HepG2 (cell line): ENCODE data around the gene ZDHHC7. TPM values are rescaled to one million over a fixed set of nuclear protein-coding genes. Genes with fewer than 3 reads are reported as not detected.

Experiments used
- ATAC-seq: fragments of 200-7000 bp; cut with Tn5 transposase; 3 replicates; pipeline ENCODE4 v1.9.1; 2020; ENCODE audit warnings: mild to moderate bottlenecking, moderate library complexity
- BruUV-seq: library from RNA; stranded (reverse); fragments of 400-500 nt; replicated peaks from 2 replicates; lab custom pipeline; 2021; lab: Mats Ljungman, UMichigan
- CTCF ChIA-PET: fragments of 300-600 bp; formaldehyde crosslinking; extraction: SDS; loops from one replicate; lab custom pipeline; 2021; ENCODE audit warnings: low total read pairs, inconsistent platforms, low intra/inter-chr PET ratio; lab: Yijun Ruan, JAX
- POLR2A ChIA-PET: fragments of 350-600 bp; sonication (Branson Sonifier 250); formaldehyde crosslinking; loops from one replicate; lab custom pipeline; 2020; ENCODE audit warnings: antibody characterized with exemption, inconsistent platforms; lab: Yijun Ruan, JAX
- DNase-seq: peaks from one replicate; pipeline ENCODE4 v3.0.0-alpha.2; 2015; ENCODE audit warnings: low spot score
- FAIRE-seq: peaks from 3 replicates; lab custom pipeline; 2011; peaks lifted over from hg19 to GRCh38; lab: Jason Lieb, UNC
- H2AFZ ChIP-seq: one replicate; pipeline ENCODE4 v1.6.1; 2011; ENCODE audit warnings: low read length, inconsistent platforms
- H3K27ac ChIP-seq: fragments of 300-600 bp; 3 replicates; pipeline ENCODE4 v1.8.0; 2011; ENCODE audit warnings: mixed run types, mild to moderate bottlenecking, mixed read lengths, low read length, inconsistent platforms; ENCODE audit not compliant: insufficient read depth; ENCODE audit errors: extremely low read length
- H3K27me3 ChIP-seq, 2 experiments: fragments of 200-600 bp in 1 of 2; 2 replicates in 1 of 2; 3 replicates in 1 of 2; pipeline versions ENCODE4 v1.6.0 to v1.8.0; 2011; ENCODE audit warnings: low read length in 2 of 2, mild to moderate bottlenecking in 2 of 2, moderate library complexity in 2 of 2, inconsistent platforms in 1 of 2; ENCODE audit not compliant: insufficient read depth in 2 of 2, control insufficient read depth in 1 of 2
- H3K36me3 ChIP-seq, 2 experiments: fragments of 200-600 bp in 1 of 2; replicated peaks in 1 of 2; 2 replicates in 1 of 2; 3 replicates in 1 of 2; pipeline versions ENCODE4 v1.5.1 to v1.8.0; 2011; ENCODE audit warnings: low read length in 2 of 2, inconsistent platforms in 1 of 2; ENCODE audit not compliant: insufficient read depth in 2 of 2, control insufficient read depth in 1 of 2
- H3K4me1 ChIP-seq: 2 replicates; pipeline ENCODE4 v1.5.1; 2012; ENCODE audit warnings: low read length, inconsistent platforms; ENCODE audit not compliant: insufficient read depth
- H3K4me2 ChIP-seq: 2 replicates; pipeline ENCODE4 v1.6.0; 2011; ENCODE audit warnings: low read depth, low read length, inconsistent platforms
- H3K4me3 ChIP-seq, 3 experiments: fragments of 200-600 bp in 1 of 3; sonication (generic), shearing (Covaris generic) in 1 of 3; replicated peaks in 1 of 3; 2 replicates each; pipeline ENCODE4 v1.5.1; 2011 to 2016; ENCODE audit warnings: low read length in 3 of 3, inconsistent platforms in 2 of 3, low read depth in 2 of 3, mild to moderate bottlenecking in 2 of 3, control low read depth in 1 of 3, mixed read lengths in 1 of 3; ENCODE audit not compliant: insufficient read depth in 1 of 3
- H3K79me2 ChIP-seq: one replicate; pipeline ENCODE4 v1.6.1; 2011; ENCODE audit warnings: low read length, inconsistent platforms; ENCODE audit not compliant: insufficient read depth
- H3K9ac ChIP-seq: 2 replicates; pipeline ENCODE4 v1.6.0; 2011; ENCODE audit warnings: mild to moderate bottlenecking, low read depth, low read length, inconsistent platforms; ENCODE audit not compliant: insufficient read depth
- H3K9me3 ChIP-seq: 2 replicates; pipeline ENCODE4 v1.5.1; 2012; ENCODE audit warnings: mild to moderate bottlenecking, low read length
- H4K20me1 ChIP-seq: 2 replicates; pipeline ENCODE4 v1.6.0; 2011; ENCODE audit warnings: inconsistent platforms, mild to moderate bottlenecking, low read length, moderate library complexity; ENCODE audit not compliant: insufficient read depth
- CBX5 ChIP-seq: sonication (generic); formaldehyde crosslinking; IDR thresholded peaks from 2 replicates; pipeline ENCODE4 v1.4.0; 2020; ENCODE audit warnings: missing genetic modification reagents, borderline replicate concordance
- CENPT ChIP-seq: sonication (generic); formaldehyde crosslinking; IDR thresholded peaks from 2 replicates; pipeline ENCODE4 v1.8.0; 2022; ENCODE audit warnings: low read depth, mild to moderate bottlenecking, moderate library complexity, missing genetic modification reagents
- KLF13 ChIP-seq: sonication (generic); formaldehyde crosslinking; IDR thresholded peaks from 2 replicates; pipeline ENCODE4 v1.4.0; 2020; ENCODE audit warnings: mild to moderate bottlenecking, missing genetic modification reagents
- SUZ12 ChIP-seq: fragments of 150-350 bp; IDR thresholded peaks from 2 replicates; pipeline ENCODE4 v1.6.1; 2014; ENCODE audit warnings: low read depth, low read length
- TMF1 ChIP-seq: sonication (generic); formaldehyde crosslinking; IDR thresholded peaks from 2 replicates; pipeline ENCODE4 v1.8.1; 2022; ENCODE audit warnings: low read depth, missing genetic modification reagents
- ZNF101 ChIP-seq: sonication (generic); formaldehyde crosslinking; IDR thresholded peaks from 2 replicates; pipeline ENCODE4 v1.4.0; 2020; ENCODE audit warnings: mild to moderate bottlenecking, low read depth, missing genetic modification reagents, borderline replicate concordance
- ZNF18 ChIP-seq: sonication (generic); formaldehyde crosslinking; IDR thresholded peaks from 2 replicates; pipeline ENCODE4 v1.8.0; 2022; ENCODE audit warnings: mild to moderate bottlenecking, missing genetic modification reagents; ENCODE audit not compliant: insufficient replicate concordance
- ZNF567 ChIP-seq: sonication (generic); formaldehyde crosslinking; IDR thresholded peaks from 2 replicates; pipeline ENCODE4 v1.8.1; 2023; ENCODE audit warnings: mild to moderate bottlenecking, missing genetic modification reagents, borderline replicate concordance
- ZNF770 ChIP-seq: sonication (generic); formaldehyde crosslinking; IDR thresholded peaks from 2 replicates; pipeline ENCODE4 v1.5.0; 2020; ENCODE audit warnings: mild to moderate bottlenecking, missing genetic modification reagents
- WGBS: methylation state at CpG from one replicate; pipeline ENCODE4 v1.1.6; 2017; ENCODE audit warnings: low lambda C conversion rate; 5-methylcytosine and 5-hydroxymethylcytosine counted together
- in situ Hi-C: cut with HindIII; loops from 2 replicates; pipeline ENCODE4 v1.10.0; 2017; ENCODE audit warnings: low pct_unique_long_range_greater_than_20kb; ENCODE audit not compliant: extremely low pct_ligation_motif_present
- intact Hi-C: fragments of 100-400 bp; cut with micrococcal nuclease; formaldehyde crosslinking; loops from one replicate; pipeline ENCODE4 v1.10.0; 2022; ENCODE audit not compliant: unreplicated experiment
- polyA plus RNA-seq, 8 experiments: library from polyadenylated mRNA; depleted of rRNA in 3 of 8; stranded (reverse) in 7 of 8; unstranded in 1 of 8; fragments of >200 nt; fragmentation: Illumina TruSeq in 4 of 8; extraction: Trizol in 4 of 8; gene quantifications; 2 replicates each; pipeline versions ENCODE4 v1.2.1 to v1.2.3, GENCODE V29; 2011 to 2016; ENCODE audit warnings: low read depth in 4 of 8, missing spikeins in 1 of 8, mixed read lengths in 1 of 8; ENCODE audit not compliant: insufficient read depth in 1 of 8
- total RNA-seq, 5 experiments: library from RNA; depleted of rRNA; stranded (reverse); fragments of >200 nt; fragmentation: Illumina TruSeq; extraction: Trizol; gene quantifications; 2 replicates each; pipeline ENCODE4 v1.2.3, GENCODE V29; 2016; ENCODE audit warnings: low read depth in 1 of 5
- TF ChIP-seq, protein P1 (sequence below): sonication (generic); formaldehyde crosslinking; IDR thresholded peaks from 2 replicates; pipeline ENCODE4 v1.4.0; 2020; ENCODE audit warnings: mild to moderate bottlenecking, missing genetic modification reagents, borderline replicate concordance

Gene ZDHHC7
- total and polyA plus RNA-seq, 2 of the 13 experiments (the other 11 are each of a cell fraction or from before 2014, with no cell fraction given) = 46.8 to 67.6 TPM

- in situ Hi-C loops = no loop called here
- CTCF ChIA-PET = no interaction called here
- no peak for FAIRE-seq
These were observed 54.1 kb downstream of the ZDHHC7 start for GRCh38 chr16:84957192-84957591.

More at GRCh38 chr16:84957192-84957591, 54.1 kb downstream of the ZDHHC7 start:
- no peaks in the 10 kb centered on the region for H4K20me1 ChIP-seq
- TF ChIP-seq SUZ12 = no peak
- no peak for TF ChIP-seq KLF13 (CRISPR knock-in tag)
- no peak for TF ChIP-seq ZNF770 (CRISPR knock-in tag)
- TF ChIP-seq CBX5 = no peak
- TF ChIP-seq CENPT (CRISPR knock-in tag) = no peak
- TF ChIP-seq ZNF18 (CRISPR knock-in tag) = no peak
- TF ChIP-seq, protein P1, sequence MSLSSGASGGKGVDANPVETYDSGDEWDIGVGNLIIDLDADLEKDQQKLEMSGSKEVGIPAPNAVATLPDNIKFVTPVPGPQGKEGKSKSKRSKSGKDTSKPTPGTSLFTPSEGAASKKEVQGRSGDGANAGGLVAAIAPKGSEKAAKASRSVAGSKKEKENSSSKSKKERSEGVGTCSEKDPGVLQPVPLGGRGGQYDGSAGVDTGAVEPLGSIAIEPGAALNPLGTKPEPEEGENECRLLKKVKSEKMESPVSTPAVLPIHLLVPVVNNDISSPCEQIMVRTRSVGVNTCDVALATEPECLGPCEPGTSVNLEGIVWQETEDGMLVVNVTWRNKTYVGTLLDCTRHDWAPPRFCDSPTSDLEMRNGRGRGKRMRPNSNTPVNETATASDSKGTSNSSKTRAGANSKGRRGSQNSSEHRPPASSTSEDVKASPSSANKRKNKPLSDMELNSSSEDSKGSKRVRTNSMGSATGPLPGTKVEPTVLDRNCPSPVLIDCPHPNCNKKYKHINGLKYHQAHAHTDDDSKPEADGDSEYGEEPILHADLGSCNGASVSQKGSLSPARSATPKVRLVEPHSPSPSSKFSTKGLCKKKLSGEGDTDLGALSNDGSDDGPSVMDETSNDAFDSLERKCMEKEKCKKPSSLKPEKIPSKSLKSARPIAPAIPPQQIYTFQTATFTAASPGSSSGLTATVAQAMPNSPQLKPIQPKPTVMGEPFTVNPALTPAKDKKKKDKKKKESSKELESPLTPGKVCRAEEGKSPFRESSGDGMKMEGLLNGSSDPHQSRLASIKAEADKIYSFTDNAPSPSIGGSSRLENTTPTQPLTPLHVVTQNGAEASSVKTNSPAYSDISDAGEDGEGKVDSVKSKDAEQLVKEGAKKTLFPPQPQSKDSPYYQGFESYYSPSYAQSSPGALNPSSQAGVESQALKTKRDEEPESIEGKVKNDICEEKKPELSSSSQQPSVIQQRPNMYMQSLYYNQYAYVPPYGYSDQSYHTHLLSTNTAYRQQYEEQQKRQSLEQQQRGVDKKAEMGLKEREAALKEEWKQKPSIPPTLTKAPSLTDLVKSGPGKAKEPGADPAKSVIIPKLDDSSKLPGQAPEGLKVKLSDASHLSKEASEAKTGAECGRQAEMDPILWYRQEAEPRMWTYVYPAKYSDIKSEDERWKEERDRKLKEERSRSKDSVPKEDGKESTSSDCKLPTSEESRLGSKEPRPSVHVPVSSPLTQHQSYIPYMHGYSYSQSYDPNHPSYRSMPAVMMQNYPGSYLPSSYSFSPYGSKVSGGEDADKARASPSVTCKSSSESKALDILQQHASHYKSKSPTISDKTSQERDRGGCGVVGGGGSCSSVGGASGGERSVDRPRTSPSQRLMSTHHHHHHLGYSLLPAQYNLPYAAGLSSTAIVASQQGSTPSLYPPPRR (CRISPR knock-in tag) = no peak
- TF ChIP-seq ZNF101 (CRISPR knock-in tag) = no peak
- TF ChIP-seq ZNF567 (CRISPR knock-in tag) = no peak
- TF ChIP-seq TMF1 (CRISPR knock-in tag) = no peak
- H3K4me2 ChIP-seq = no peak overlapping the region
- no peaks in the 10 kb centered on the region for H3K36me3 ChIP-seq
- intact Hi-C loops = no loop called here
- H3K27ac ChIP-seq = no peak overlapping the region
- H3K9me3 ChIP-seq = no peaks in the 10 kb centered on the region
- no peak for ATAC-seq
- H3K9ac ChIP-seq = no peak overlapping the region
- no peak overlapping the region for H2AFZ ChIP-seq
- no peak for DNase-seq
- peaks cover 0 to 4% of the 10 kb centered on the region in 2 experiments; a peak in 2 of 5 replicates for H3K27me3 ChIP-seq
- no peaks in the 10 kb centered on the region for H3K79me2 ChIP-seq
- 25% methylated on average over 5 of the region's 5 CpGs for WGBS
- no TSS peak for BruUV-seq
- POLR2A ChIA-PET = no interaction called here
- no peak overlapping the region for H3K4me3 ChIP-seq
- H3K4me1 ChIP-seq = peaks cover 51% of the 10 kb centered on the region
